Tongue (tissue), 2 donors: ENCODE measurements around the gene RTKN. TPM values are rescaled to one million over a fixed set of nuclear protein-coding genes. Genes with fewer than 3 reads are reported as not detected.
"Not testable (repeated sequence)": the region's sequence is repeated elsewhere in the genome, so short reads cannot be mapped to it uniquely, and the experiment has no call there.

ENCODE experiments used
- DNase-seq: peaks from one replicate; pipeline ENCODE4 v3.0.0-alpha.2; 2015
- total RNA-seq: library from RNA; depleted of rRNA; stranded (reverse); fragments of >200 nt; gene quantifications from one replicate; pipeline ENCODE4 v1.2.3, GENCODE V29; 2014

RTKN gene
- total RNA-seq, 1 donor from 2014 or later, result 42.1 TPM

DNA sequence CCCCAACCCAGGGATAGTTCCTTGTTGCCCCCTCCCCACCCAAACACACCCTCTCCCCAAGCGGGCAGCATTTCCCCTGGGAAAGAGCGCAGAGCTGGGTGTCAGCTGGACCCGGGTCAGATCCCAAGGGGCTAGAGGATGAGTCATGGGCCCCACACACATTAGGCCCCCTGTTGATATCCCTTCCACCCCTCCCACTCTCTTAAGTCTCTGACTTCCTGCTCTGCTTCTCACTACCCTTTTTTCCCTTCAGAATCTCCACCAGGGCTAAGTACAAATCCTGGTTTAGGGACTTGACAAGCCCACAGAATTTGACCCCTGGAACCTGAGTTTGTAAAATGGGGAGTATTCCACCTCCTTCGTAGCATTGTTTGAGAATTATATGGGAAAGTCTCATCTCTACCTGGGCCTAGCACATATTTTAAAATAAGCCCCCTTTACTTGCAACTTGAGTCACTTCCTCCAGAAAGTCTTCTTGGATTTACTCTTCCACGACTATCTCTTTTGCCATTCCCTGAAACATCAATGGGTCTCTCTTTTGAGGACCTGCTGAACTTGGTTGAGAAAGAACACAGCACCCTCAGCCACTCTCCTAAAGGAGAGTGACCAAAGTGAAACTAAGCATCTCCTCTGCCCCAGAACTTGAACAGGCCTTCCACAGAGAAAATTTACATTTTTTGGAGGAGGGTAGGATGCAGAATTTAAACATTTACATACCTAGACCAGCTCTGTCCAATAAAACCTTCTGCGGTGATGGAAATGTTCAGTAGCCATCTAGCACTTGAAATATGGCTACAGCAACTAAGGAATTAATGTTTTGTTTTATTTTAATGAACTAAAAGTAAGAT lies 4.7 kb downstream of the RTKN start:
- no peak for DNase-seq

- no peak for DNase-seq
These were observed 5.5 kb downstream of the RTKN start for GRCh38 chr2:74436111-74436805.

DNA sequence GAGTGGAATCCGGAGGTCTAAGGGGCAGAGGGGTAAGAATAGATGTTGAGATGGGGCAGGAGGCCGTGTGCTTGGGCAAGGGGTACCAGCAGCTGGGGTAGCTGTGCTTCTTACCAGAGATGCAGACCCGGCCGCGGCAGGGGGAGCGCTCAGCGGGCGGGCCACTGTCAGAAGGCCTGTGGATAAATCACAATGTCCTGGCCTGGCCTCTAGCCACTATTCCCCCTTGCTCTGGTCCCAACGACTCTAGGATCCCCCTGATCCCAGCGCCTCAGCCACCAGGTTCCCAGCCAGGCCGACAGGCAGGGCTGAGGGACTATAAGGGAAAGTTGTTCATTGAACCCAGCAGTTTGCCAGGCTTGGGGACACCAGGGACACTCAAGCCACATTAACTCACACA lies 11.2 kb downstream of the RTKN start:
- DNase-seq, result no peak

GRCh38 chr2:74429487-74430451 lies 12.0 kb downstream of the RTKN start:
- DNase-seq, result no peak

DNA sequence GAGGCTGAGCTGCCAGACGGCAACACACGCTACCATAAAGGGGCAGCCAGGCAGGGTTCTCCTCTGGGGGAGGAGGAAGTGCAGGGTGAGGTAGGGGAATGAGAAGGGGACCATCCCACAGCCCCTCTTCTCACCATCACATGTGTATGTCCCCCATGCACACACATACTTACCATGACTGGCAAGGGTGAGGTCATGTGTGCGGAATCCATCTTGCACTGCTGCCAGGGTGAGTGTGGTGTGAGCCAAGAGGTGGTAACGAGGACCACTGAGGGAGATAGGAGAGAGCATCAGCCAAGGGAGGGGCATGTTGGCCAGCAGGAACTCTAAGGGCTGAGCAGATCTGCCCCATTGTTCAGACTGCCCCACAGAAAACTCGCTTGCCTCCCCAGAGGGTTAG lies 13.1 kb downstream of the RTKN start:
- no peak for DNase-seq

GRCh38 chr2:74427551-74427950 lies 14.2 kb downstream of the RTKN start:
- DNase-seq, result no peak

DNA sequence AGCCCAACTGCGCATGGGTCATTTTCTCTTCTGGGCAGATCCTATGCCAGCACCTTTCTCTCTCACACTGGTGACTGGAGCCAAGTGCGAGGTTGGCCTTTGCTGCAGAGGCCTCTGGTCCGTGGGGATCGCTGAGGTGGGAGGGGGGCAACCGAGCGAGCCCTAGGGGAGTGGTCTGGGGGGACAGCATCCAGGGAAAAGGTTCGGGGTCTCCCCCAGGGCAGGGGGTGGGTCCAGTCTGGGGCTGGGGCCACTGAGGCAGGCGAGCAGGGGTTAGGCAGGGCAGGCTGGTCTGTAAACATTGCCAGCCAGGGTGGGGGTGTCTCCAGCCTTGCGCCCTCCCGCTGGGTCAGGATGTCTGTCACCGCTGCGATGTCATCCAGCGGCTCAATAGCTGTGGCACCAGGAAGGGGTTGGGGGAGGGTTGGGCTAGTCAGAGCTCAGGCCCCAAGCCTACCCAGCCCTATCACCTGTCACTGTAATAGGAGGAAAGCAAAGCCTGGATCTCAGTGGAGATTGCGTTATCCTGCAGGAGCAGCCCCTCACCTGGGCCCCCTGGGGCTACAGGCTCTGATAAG lies 15.5 kb downstream of the RTKN start:
- no peak for DNase-seq

- DNase-seq, result no peak
These were observed 16.2 kb downstream of the RTKN start for GRCh38 chr2:74425523-74425922.

DNA sequence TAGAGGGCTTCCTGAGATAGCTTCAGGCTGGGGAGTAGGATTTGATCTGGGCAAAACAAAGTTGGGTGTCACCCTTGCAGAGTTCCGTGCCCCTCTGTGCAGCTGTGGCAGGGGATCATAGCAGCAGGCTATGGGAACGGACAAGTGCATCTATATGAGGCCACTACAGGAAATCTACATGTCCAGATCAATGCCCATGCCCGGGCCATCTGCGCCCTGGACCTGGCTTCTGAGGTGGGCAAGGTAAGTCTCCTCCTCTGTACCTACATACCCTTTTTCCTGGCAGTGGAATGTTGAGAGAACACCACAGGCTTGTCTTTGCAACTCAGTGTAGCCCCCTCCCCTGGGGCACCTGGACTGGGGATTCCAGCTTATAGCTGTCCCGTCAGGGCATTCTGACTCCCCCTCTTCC lies 16.7 kb downstream of the RTKN start:
- DNase-seq, result no peak

DNA sequence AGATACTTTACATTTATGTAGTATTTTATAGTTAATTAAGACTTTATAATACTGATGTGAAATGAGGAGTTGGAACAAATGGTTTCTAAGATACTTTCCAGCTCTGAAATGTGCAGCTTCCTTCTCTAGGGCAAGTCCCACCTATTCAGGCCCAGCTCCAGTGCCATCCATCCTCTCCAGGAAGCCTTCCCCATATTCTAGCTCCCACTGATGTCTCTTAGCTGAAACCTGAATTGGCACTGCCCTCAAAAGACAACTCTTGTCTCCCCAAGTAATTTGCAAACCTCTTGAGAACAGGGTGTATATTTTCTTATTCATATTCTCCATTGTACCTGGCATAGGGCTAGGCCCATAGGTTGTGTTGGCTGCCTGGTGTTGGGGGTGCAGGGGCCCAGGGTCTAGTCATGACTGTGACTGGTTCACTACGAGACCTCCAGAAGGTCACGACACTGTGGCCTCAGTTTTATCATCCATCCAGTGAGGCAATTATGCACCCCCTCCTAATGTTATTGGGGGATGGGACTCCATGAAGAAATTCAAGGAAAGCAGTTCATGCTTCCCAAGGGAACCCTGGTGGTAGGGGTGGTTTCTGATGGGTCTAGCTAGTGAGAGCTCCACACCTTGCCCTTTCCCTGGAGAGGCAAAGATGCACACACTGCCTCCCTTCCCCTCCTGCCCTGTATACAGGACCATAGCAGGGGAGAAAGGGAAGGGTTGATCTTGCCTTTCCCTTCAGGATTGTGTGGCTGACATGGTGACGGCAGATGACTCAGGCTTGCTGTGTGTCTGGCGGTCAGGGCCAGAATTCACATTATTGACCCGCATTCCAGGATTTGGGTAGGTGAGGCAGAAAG lies 17.4 kb downstream of the RTKN start:
- DNase-seq, result no peak

- DNase-seq, result no peak
These were observed 18.3 kb downstream of the RTKN start for GRCh38 chr2:74423231-74424095.

DNA sequence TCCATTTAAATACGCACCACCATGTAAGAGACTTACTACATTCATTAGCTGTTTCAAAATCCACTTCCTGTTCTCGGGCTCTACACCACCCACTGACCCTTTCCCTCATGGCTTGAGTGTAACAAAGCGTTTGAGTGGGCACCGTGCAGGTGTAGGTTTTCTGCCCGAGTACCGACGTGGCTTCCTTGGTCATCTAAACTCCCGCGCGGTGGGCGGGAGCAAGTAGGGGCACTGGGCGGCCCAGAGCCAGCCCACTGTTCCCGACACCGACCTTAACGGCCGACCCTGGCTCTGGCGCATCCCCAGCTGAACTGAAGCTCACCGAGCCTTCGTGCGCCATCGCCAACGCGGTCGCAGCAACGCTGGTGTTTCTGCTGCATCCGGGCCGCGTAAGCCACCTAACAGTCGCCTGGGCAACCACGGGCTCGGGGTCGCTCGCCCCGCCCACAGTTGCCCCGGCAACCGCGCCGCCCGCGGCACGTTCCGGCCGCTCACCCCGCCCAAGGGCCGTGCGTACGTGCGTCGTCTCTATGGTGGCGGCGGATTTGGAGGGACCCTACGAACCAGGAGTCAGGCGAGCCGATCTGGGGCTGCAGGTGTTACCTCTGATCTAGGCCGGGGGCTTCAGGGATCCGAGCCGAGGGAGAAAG lies 20.4 kb downstream of the RTKN start, which contains the start of the genes C2orf81 and WDR54:
Gene C2orf81 (minus strand): TSS at position 399 of the 650 bp plus-strand sequence. CDS start 59 bp downstream, at position 340.
Gene WDR54 (plus strand): TSS at position 510 of the 650 bp plus-strand sequence. CDS start 424 bp downstream, outside the sequence.
- peak; percentile 91 for DNase-seq

GRCh38 chr2:74420443-74421103 lies 21.2 kb downstream of the RTKN start:
- DNase-seq, result not testable (repeated sequence)

DNA sequence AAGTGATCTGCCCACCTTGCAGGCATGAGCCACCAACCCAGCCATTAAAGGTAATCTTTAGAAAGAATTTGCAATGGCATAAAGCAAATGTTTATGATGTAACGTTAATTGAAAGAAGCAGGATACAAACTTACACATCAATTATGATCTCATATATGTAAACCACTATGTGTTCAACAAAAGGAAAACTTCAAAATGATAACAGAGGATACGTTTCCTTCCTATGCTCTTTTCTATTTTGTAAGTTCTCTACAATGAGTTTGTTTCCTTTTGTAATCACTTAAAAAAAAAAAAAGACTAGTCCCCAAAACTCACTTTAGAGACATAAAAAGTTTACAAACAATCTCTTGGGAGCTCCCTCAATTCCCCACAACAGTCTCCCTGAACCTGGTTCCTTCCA lies 21.7 kb downstream of the RTKN start:
- no peak for DNase-seq

DNA sequence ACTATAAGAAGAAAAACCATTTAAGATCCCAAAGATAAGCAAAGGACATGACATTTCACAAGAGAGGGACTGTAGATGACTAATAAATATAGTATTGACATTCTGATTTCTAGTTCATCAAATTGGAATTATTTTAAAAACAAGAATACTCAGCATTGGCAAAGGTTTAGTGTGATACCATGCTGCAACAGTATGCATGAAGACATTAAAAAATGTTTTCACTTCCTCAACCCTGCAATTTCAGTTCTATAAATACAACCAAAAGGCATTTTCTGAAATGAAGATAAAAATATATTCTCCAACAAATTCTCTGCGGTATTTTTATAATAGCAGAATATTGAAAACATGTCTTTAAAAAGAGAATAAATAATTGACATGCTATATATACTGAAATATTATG lies 22.4 kb downstream of the RTKN start:
- DNase-seq, result no peak

DNA sequence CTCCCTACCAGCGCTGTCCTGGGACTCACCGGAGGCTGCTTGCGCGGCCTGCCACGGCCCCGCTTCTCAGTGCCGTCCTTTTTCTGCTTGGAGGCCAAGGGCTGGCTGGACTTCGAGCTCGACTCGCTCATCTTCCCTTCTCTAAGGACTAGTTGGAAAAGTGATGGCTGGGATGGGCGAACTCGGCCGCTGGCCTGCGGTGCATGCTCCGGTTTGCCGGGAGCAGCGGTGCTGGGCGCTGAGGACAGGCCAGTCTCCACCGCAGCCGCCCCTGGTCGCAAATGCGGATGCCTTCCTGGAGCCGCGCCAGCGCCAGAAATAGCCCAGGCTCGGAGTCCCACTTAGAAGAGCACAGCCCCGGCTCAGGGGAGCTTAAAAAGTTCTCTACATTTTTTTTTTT lies 23.4 kb downstream of the RTKN start:
- DNase-seq, result peak; percentile 65

GRCh38 chr2:74417763-74418162 lies 24.0 kb downstream of the RTKN start:
- no peak for DNase-seq

DNA sequence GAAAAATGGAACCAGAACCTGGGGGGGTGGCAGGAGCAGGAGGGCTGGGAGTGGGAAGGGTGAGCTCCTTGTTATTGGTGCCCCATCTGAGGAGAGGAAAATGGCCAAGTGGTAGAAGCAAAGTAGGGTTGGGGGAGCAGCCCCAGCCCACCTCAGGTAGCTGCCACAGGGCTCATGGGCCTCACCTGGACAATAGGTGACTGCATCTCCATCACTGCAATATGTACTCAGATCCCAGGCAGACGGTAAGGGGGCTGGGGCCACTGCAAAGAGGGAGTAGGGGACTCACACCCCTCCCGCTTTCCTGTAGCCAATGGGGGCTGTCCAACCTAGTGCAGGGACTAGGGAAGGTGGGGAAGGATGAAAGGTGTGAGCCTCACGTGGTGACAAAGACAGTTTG lies 24.5 kb downstream of the RTKN start:
- DNase-seq, result no peak

DNA sequence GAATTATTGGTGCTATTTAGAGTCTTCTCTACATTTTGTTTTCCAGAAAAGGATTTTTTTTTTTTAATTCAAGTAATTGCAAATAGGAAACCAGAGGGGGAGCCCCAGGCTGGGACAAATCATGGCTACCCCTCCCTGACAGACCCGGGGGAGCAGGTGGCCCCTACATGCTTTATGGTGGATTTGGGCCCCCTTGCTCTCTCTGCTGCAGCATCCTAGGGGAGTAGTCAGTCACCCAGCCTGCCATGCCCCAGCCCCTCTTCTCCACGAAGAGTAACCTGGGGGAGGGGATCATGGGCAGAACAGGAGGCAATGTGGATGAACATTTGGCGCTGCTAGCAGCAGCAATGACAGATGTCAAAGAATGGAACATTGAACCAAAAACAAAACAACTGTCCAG lies 25.0 kb downstream of the RTKN start:
- DNase-seq, result no peak
